Loucy (cell line): ENCODE results near the gene ADORA1.

Experiments used
- EZH2phosphoT487 ChIP-seq: fragments of 200-600 bp; IDR thresholded peaks from 2 replicates; pipeline ENCODE4 v1.6.1; 2018; ENCODE audit warnings: antibody characterized with exemption, mild to moderate bottlenecking, moderate library complexity, borderline replicate concordance
- TF ChIP-seq, protein P1 (sequence below): fragments of 200-600 bp; sonication (generic); conservative IDR thresholded peaks from 2 replicates; pipeline ENCODE4 v1.5.1; 2014; ENCODE audit warnings: mild to moderate bottlenecking, antibody characterized with exemption, low read length

- TF ChIP-seq, protein P1, sequence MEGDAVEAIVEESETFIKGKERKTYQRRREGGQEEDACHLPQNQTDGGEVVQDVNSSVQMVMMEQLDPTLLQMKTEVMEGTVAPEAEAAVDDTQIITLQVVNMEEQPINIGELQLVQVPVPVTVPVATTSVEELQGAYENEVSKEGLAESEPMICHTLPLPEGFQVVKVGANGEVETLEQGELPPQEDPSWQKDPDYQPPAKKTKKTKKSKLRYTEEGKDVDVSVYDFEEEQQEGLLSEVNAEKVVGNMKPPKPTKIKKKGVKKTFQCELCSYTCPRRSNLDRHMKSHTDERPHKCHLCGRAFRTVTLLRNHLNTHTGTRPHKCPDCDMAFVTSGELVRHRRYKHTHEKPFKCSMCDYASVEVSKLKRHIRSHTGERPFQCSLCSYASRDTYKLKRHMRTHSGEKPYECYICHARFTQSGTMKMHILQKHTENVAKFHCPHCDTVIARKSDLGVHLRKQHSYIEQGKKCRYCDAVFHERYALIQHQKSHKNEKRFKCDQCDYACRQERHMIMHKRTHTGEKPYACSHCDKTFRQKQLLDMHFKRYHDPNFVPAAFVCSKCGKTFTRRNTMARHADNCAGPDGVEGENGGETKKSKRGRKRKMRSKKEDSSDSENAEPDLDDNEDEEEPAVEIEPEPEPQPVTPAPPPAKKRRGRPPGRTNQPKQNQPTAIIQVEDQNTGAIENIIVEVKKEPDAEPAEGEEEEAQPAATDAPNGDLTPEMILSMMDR = no peak
- no peak for TF ChIP-seq EZH2phosphoT487
Measured at GRCh38 chr1:203113308-203113707, 14.2 kb upstream of the ADORA1 start.
